NCI-H2196 (cell line): ENCODE results near the gene CRIP2.

Experiments used
- DNase-seq: peaks from one replicate; lab custom pipeline; 2025; ENCODE audit not compliant: unreplicated experiment; lab: John Stamatoyannopoulos, UW

CRIP2 gene

GRCh38 chr14:105442834-105443233 lies 31.8 kb upstream of the CRIP2 start:
- DNase-seq: no peak

GRCh38 chr14:105444859-105445258 lies 29.8 kb upstream of the CRIP2 start:
- DNase-seq: no peak

GRCh38 chr14:105445290-105445689 lies 29.3 kb upstream of the CRIP2 start:
- DNase-seq: no peak

- DNase-seq: no peak
Measured at GRCh38 chr14:105445901-105446845, 28.4 kb upstream of the CRIP2 start.

GRCh38 chr14:105446971-105447370 lies 27.6 kb upstream of the CRIP2 start:
- no peak for DNase-seq

- DNase-seq: no peak
Measured at GRCh38 chr14:105447651-105448640, 26.7 kb upstream of the CRIP2 start.

- peak; percentile 21 for DNase-seq
Measured at GRCh38 chr14:105448706-105449111, 25.9 kb upstream of the CRIP2 start.

- DNase-seq: no peak
Measured at GRCh38 chr14:105449276-105450122, 25.1 kb upstream of the CRIP2 start.

GRCh38 chr14:105450123-105450505 lies 24.5 kb upstream of the CRIP2 start:
- no peak for DNase-seq

- DNase-seq: no peak
Measured at GRCh38 chr14:105450864-105451720, 23.5 kb upstream of the CRIP2 start.

GRCh38 chr14:105452963-105453362 lies 21.7 kb upstream of the CRIP2 start:
- DNase-seq: no peak

GRCh38 chr14:105453847-105454246 lies 20.8 kb upstream of the CRIP2 start:
- no peak for DNase-seq

GRCh38 chr14:105455086-105455640 lies 19.5 kb upstream of the CRIP2 start:
- DNase-seq: no peak

GRCh38 chr14:105455766-105456660 lies 18.6 kb upstream of the CRIP2 start:
- DNase-seq: no peak

GRCh38 chr14:105456736-105457617 lies 17.6 kb upstream of the CRIP2 start:
- DNase-seq: peak; percentile 33

- DNase-seq: no peak
Measured at GRCh38 chr14:105458010-105458409, 16.6 kb upstream of the CRIP2 start.

- DNase-seq: no peak
Measured at GRCh38 chr14:105458571-105458970, 16.1 kb upstream of the CRIP2 start.
